HG02852 (cell line): Measurements from ENCODE around the gene LAMA2.
"Not testable (repeated sequence)": the region's sequence is repeated elsewhere in the genome, so short reads cannot be mapped to it uniquely, and the experiment has no call there.

Source experiments
- ATAC-seq: cut with Tn5 transposase; IDR thresholded peaks from one replicate; pipeline ENCODE4 v1.9.1; 2021; ENCODE audit warnings: mild to moderate bottlenecking, moderate library complexity; ENCODE audit not compliant: unreplicated experiment

The LAMA2 gene

GRCh38 chr6:129055796-129056195 is 172.9 kb downstream of the LAMA2 start:
- no peak for ATAC-seq

- ATAC-seq, result no peak
Observed at GRCh38 chr6:129059650-129060049, 176.7 kb downstream of the LAMA2 start.

- ATAC-seq, result no peak
Observed at GRCh38 chr6:129069006-129069405, 186.1 kb downstream of the LAMA2 start.

GRCh38 chr6:129073051-129073450 is 190.1 kb downstream of the LAMA2 start:
- no peak for ATAC-seq

DNA sequence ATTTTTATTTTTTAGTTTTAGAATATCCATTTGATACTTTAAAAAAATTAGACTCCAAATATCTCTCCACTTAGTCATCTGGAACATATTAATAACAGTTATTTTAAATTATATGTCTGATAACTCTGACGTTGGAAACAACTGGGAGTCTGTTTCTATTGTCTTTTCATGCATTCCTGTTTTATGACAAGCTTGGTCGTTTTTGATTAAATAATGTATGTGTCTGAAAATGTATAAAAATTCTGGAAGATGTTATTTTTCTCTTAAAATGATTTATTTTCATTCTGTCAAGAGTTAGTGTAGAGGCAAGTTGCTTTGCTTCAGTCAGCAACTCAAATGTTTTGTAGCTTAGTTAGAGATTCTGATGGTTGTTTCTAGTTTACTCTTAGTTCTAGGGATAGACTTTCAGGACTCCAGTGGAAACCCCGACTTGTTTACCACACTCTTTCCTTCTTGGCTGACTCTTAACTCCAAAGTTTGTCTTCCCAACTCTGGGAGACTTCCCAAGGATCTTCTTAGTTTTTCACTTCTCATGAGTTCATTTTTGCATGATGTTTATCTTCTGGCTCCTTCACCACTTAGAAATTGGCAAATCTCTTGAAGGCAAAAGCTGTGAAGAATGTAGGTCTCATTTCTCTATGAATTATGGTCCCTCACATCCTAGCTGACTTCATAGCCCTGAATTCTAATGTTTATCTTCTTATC is 190.9 kb downstream of the LAMA2 start:
- no peak for ATAC-seq

DNA sequence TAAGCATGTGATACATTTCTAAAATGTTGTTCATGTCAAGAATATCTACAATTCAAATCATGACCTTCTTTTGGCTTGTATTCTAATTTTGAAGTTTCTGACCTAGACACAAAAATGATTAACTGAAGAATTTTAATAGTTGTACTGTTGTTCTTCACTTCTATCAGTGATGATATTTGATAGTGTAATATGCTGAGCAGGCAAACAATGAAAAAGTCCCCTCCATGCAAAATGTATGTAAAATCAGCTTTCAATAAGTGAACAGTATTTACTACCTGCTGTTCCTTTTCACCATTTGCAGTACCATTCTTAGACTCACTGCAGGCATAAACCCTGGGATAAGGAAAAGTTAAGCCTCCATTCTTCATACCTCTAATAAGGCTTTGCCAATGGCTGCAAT is 201.5 kb downstream of the LAMA2 start:
- no peak for ATAC-seq

DNA sequence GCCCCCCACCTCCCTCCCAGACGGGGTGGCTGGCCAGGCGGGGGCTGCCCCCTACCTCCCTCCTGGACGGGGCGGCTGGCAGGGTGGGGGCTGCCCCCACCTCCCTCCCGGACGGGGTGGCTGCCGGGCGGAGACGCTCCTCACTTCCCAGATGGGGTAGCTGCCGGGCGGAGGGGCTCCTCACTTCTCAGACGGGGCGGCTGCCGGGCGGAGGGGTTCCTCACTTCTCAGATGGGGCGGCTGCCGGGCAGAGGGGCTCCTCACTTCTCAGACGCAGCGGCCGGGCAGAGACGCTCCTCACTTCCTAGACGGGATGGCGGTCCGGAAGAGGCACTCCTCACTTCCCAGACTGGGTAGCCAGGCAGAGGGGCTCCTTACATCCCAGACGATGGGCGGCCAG is 205.5 kb downstream of the LAMA2 start:
- ATAC-seq, result not testable (repeated sequence)

DNA sequence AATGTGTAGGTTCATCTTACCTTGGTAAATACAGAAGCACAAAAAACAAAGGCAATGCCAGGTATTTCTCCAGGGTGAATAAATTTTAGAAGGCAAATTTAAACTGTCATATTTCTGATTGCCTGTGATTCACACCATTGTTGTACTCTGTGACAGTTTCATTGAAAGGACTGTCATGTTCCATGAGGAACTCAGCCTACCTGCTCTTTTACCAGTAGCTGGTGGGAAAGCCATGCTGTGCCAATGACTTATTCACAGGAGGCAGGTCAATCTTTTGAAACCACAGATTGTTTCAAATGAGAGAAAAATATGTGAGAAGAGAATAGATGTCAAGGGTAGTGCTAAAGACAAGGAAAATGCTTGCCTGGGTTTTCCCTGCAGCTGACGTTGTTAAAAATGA is 206.4 kb downstream of the LAMA2 start:
- no peak for ATAC-seq

GRCh38 chr6:129094147-129094546 is 211.2 kb downstream of the LAMA2 start:
- no peak for ATAC-seq

DNA sequence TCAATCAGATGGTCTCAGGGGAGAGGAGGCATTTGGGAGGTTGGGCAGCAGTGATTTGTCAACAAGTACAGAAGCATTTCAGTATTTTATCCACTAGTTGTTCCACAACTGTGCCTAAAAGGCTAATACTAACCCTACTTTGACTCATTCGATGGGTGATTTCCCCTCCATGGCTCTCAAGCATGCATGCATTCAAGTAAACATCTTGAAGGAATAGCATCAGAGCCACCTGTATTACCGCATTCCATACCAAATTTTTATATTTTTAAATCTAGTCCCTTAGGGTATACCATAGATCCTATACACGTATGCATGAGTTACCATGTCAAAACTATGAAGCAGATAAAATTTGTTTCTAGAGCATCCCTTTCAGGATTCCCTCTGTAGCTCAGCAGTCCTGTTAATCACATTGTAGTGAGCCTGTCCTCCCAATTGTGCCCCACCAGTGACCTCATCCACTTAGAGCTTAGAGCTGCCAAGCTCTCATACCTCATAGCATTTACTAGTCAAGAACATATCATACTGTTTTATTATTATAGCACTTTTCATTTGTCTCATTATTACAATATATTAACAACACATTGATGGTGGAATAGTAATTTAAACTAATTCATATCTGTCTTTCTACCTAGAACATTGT is 213.8 kb downstream of the LAMA2 start:
- ATAC-seq, result no peak

GRCh38 chr6:129098061-129098553 is 215.2 kb downstream of the LAMA2 start:
- no peak for ATAC-seq

DNA sequence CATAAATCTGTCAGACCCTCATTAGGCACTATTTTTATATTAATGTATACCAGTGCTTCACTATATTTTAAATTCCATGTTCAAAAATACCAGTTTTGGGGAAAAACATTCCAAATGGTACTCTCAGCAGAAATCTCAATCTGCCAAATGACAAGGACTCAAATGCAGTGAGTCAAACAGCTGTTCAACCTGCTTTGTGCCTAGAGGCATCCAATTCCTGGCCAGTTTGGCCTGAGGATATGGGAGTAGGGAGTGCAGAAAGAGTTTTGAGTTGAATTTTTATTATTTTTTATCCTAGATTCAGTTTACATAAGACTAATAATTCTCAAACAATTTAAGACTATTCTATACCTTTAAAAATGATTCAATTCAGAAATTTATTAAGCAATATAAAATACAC is 216.8 kb downstream of the LAMA2 start:
- ATAC-seq, result no peak

- ATAC-seq, result no peak
Observed at GRCh38 chr6:129100164-129100563, 217.2 kb downstream of the LAMA2 start.

DNA sequence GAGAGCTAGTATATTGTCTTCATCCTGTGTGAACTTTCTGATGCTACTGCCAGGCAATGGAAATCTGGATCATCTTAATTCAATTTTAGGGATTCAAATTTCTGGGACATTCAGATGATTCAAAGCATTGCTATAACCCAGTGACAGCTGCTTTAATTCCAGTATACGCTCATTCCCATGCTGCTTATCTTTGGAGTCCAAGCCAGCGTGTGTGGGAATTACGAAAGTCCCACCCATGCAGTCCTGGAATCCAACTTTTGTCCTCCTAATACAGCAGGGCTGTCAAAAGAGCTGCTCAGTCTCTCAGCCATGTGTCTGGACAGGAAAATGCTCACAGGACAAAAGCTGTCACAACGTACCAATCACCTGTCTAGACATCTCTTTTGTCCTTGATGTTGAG is 219.8 kb downstream of the LAMA2 start:
- no peak for ATAC-seq

DNA sequence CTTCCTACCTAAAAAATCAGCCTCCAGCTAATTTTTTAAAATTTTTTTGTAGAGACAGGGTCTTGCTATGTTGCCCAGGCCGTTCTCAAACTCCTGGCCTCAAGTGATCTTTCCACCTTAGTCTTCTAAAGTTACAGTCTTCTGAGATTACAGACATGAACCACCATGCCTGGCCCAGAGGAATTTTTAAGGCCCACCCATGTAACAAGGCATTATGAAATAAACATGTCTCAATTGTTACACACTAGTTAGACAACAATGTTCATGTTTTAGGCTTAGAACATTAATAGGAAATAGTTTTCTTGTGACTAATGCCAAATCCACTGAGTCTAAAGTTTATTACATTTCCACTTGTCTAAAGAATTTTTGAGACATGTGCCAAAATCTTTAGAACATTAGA is 221.2 kb downstream of the LAMA2 start:
- no peak for ATAC-seq

DNA sequence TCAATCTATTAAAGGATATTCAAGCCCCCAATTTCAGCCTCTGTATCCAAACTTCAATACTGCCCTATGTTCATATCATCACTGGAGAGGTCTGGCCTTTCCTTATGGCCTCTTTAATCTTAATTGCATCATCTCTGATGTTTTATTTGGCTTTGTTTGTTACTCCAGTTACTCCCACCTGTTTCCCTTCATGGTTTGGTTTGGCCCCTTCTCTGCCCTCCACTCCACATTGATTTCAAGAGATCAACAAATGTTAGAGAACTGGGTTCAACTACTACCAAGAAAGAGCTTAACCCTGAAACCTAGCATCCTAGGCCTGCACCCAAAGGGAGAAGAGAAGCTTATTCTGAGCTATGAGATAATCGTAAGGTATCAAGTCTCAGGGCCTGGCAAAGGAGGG is 221.6 kb downstream of the LAMA2 start:
- no peak for ATAC-seq

DNA sequence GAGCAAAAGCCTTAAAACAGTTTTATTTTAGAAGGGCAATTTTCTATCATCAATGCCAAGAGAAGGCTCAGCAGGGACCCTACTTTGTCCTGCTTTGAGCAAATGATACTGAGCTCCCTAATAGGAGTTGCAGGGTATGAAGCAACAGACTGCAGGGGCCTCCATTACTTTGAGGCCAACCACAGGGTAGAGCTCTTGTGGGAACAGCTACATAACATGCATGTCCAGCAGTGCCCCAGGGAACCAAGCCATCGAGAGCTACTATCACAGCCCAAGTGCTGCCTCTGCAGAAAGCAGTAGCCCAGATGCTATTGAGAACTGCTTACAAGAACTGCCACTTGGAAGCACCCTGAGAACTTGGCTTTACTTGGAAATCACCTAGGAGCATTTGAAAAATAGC is 222.1 kb downstream of the LAMA2 start:
- ATAC-seq, result no peak

DNA sequence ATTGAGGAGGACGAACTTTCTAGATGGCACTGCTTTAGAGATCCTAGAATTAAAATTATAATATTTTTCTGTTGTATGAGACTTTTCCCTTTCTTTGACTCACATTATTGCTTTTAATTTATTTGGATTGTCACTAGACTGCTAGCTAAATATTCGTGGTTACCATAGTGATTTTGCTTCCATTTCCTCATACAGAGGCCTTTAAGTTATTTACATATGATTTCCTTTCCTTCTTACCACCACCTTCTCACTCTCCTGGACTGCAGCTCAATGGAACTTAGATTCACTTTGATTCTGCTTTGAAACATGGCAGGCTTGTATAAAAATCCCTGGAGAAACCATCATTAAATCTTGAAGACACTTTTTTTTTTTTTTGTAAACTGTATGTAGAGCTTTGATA is 222.9 kb downstream of the LAMA2 start:
- no peak for ATAC-seq

GRCh38 chr6:129108337-129108736 is 225.4 kb downstream of the LAMA2 start:
- no peak for ATAC-seq

DNA sequence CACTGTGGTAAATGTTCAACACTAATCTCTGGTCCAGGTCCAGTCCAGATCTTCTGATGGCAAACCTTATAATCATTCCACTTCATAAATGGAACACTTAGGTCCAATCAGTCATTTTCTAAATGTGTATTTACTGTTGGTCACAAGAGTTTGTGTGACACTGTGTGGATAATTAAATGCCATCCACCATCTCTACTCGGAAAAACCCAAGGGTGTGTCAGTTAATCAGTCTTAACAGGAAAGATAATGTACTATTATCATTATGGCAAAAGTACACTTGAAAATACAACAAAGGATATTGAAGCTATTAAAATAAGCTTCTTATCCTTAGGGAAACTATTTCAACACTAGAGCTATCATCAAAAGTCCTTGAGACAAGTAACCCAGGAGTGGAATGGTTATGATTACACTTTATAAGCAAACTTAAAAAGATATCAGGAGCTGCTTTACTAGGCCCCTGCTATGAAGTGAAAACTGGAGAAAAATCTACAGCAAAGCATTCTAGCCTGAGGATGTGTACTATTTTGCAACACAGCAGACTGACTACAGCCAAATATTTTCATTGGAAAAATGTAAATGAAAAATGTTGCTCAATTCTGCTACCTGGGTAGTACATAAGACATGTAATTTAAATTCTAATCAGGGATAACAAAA is 227.9 kb downstream of the LAMA2 start:
- no peak for ATAC-seq

DNA sequence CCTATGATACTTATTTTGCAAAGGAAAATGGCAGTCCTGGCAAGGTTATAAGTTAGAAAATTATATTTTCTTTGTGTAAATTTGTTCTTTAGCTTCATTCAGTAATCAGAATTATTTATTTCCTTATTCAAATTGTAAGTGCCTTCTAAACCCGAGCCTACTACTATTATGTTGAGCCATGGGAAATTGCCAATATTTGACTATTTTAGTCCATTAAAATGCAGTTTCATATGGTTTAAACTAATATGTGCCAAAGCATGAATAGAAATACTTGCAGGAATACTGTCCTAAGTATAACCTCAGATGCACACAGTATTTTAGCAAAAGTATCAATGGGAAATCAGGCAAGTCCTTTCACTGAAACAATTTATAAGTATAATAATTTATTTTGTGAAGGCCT is 228.4 kb downstream of the LAMA2 start:
- no peak for ATAC-seq

GRCh38 chr6:129111853-129112252 is 228.9 kb downstream of the LAMA2 start:
- ATAC-seq, result no peak
